ENCODE data around the gene TEKT2.
A peak's percentile ranks its signal among the peaks of the same experiment; 100 is the strongest.

TEKT2 gene

GRCh38 chr1:36133484-36133883 lies 49.6 kb downstream of the TEKT2 start:
- no peak for DNase-seq

GRCh38 chr1:36134031-36134430 lies 50.1 kb downstream of the TEKT2 start:
- no peak for DNase-seq

DNA sequence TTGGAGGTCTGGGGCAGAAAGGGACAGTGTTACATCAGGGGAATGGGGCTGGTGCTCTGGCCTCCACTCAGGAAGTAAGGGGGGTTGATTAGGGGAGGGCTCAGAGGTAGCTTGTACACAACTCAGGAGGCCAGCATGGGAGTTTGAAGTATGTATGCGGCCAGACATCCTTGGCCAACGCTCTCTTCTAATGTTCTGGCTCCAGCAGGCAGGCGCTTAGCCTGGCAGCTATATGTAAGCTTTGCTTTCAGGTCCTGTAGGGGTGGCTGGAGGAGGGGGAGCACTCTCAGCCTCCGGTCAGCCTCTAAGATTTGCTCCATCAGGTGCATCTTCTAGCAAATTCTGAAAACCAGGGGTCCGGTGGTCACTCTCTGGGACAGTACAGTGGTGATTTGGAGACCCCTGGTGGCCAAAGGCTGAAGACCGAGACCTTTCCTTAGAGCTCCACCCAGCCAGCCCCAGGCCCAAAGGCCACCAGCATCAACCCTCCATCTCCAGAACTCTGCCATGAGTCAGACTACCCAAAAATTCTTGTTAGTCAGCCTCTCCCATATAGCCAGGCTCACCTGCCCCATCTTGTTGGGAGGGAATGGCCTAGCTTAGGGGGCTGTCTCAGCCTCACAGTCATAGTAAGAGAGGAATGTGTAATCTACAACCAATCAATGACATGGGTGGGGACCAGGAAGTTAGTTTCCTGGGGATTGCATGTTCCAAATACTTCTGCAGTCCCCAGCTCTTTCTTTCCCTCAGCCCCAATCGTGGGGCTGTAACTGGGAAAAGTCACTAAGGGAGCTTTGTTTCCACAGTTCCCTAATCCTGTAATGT lies 50.8 kb downstream of the TEKT2 start:
- DNase-seq = peak; percentile 40 to 50

DNA sequence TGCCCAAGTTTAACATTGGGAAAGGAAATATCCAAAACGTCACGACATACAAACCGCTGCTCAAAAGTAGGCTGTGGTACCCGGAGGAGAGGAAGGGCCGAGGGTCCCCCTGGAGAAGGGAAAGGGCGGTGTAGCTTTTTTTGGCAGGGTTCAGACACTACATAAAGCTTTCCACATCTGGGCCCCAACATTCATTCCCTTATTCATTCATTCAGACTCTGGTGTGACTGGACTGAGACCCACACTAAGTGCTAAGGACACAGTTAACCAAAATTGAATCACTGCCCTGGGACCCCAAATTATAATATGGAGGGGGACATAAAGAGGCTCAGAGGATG lies 51.4 kb downstream of the TEKT2 start:
- no peak for DNase-seq

DNA sequence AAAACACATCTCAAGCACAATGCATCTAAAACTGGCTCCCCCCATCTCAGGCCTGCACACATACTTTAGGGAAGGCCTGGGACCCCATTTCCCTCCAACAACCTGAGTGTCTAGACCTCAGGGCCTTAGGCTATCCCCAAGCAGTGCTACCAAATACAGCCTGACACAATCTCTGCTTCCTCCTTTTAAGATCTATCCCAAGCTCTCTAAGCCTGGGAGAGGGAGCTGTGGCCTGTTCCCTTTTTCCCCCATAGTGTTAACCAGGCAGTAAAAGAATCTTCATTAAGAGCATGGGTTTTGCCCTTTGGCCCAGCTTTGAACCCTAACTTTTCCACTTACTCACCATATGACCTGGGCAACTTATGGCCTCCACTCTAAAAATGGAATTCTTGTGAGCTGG lies 51.9 kb downstream of the TEKT2 start:
- no peak for DNase-seq

GRCh38 chr1:36136535-36136934 lies 52.6 kb downstream of the TEKT2 start:
- DNase-seq = no peak

DNA sequence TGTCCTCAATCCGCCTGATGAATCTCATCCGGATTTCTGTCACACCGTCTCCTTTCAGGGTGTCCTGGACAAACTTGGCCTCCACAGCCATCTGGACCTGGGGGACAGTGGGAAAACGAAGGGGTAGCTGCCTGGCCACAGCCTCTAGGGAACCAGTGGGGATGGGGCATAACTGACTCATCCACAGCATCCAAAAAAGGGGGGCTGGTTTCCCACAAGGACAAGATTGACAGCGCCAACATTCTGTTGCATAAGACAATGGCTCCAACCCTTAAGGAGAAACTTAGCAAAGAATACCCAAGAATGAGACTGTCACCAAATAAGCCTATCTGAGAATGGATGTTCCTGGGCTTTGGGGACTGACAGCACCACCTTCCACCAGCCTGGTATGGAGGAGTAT lies 53.3 kb downstream of the TEKT2 start:
- no peak for DNase-seq

GRCh38 chr1:36137776-36138175 lies 53.9 kb downstream of the TEKT2 start:
- no peak for DNase-seq
